GM21528 (cell line): ENCODE data around the gene ZMAT5.

ENCODE experiments used
- ATAC-seq: cut with Tn5 transposase; IDR thresholded peaks from one replicate; pipeline ENCODE4 v1.9.1; 2021; ENCODE audit warnings: mild to moderate bottlenecking, moderate library complexity; ENCODE audit not compliant: unreplicated experiment, low FRiP score

The ZMAT5 gene, protein sequence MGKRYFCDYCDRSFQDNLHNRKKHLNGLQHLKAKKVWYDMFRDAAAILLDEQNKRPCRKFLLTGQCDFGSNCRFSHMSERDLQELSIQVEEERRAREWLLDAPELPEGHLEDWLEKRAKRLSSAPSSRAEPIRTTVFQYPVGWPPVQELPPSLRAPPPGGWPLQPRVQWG

DNA sequence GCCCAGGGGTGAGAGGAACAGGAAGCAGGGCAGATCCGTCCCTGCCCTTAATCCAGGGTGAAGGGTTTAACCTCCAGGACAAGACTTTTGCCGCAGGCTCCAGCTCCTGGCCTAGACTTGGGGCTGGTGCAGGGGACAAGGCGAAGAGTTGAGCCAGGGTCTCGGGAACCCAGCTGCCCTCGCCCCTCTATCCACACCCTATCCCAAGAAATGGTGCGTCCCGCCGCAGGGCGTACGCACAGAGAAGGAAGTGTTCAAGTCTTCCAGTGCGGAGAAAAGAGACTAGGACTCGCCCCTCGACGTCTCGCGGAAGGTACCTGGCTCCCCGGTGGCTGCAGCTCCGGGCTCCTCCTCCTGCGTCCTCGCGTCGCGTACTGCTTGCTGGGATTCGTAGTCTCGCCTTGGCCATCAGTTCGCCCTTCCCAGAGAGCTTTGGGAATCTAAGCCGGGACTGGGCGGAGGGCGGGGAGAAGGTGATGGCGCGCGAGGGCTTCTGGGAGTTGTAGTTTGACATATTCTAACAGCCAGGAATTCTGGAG is at the start of gene ZMAT5:
Gene ZMAT5 (minus strand): TSS at position 376 of the 539 bp plus-strand sequence. CDS start 18,463 bp downstream, outside the sequence.
- ATAC-seq: peak; percentile 84

DNA sequence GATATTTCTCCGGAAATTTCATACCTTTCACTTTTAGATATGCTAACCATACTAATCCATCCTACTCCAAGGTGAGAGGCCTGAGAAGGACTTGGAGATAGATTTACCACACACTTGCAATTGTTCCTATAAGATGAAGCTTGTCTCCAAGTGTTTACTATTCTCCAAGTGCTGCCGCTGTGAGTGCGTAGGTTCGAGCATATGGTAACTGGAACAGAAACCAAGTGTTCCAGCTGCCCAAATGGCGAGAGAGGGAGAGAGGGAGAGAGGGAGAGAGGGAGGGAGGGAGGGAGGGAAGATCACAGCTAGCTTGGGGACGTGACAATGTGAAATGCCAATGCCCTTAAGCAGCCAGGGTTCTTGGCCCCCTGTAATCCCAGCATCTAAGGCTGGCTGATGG is 49.7 kb upstream of the ZMAT5 start:
- ATAC-seq: no peak

GRCh38 chr22:29816128-29816527 is 49.3 kb upstream of the ZMAT5 start:
- ATAC-seq: no peak

DNA sequence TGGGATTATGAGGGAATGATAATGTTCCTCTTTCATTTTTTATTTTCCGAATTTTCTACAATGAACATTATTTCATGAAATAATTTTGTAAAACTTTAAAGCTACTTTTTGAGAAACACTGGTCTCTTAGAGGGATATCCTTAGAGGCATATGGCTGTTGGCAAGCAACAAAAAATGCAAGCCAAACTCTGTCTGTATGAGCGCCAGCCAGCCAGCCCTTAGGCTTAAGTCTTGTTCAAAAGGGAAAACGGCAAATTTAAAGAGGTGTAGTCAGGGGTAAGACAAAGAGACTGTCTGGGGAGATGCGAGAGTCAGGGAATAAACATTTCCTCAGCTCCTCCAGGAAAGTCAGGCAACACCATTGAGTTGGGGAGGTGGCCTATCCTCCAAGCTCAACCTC is 48.8 kb upstream of the ZMAT5 start:
- no peak for ATAC-seq

- ATAC-seq: no peak
These were observed 47.2 kb upstream of the ZMAT5 start for GRCh38 chr22:29814003-29814402.

DNA sequence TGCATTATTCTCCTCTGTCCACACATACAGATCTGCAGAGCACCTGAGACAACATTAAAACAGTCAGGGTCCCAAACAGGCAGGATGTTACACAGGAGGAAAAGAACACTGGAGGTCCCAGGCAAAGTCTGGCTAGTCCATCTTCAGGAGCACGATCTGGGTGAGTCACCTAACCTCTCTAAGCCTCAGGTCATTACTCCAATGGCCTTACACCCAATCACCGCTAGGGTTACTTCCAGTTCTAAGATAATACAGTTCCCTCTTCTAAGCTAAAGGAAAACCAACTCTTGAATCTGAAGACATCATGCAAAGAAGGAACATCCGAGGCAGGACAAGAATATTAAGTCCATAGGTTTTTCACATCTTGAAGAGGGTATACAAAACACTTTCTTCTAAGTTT is 46.8 kb upstream of the ZMAT5 start:
- ATAC-seq: no peak

GRCh38 chr22:29813126-29813525 is 46.3 kb upstream of the ZMAT5 start:
- no peak for ATAC-seq

DNA sequence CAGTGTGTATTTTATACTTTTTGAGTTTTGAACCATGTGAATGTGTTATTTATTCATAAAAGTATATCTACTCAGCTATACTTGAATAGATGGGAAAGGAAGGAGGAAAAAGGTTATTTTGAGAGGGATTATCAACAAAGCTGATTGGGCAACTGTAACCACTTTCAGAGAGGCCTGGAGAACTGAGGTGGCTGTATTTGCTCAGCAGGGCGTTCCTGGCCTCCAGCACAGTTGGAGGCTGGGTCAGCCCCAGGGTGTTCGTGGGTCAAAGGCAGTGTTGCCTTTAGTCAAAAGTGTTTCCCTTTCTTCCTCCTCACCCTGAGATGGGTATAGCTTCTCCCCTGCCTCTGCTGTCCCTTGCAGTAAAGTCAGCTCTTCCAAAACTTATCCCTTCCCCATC is 44.6 kb upstream of the ZMAT5 start:
- no peak for ATAC-seq

DNA sequence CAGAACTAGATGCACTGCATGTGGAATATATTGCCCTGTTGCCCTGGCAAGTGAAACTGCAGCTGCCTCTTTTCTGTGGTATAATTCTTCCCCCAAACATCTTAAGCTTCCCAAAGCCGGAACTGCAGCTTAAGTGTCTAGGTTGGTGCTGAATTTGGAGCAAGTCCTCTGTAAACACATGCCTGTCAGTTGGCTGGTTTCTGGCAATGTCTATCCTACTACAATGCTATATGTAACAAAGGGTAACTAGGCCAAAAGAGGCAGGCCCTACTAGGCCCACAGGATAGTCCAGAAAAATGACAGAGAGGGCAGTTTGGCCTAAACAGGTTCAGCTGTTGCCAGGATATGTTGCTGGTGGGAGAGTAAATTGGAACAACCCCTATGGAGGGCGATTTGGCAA is 43.4 kb upstream of the ZMAT5 start:
- ATAC-seq: no peak

- ATAC-seq: no peak
These were observed 39.4 kb upstream of the ZMAT5 start for GRCh38 chr22:29806196-29806595.

DNA sequence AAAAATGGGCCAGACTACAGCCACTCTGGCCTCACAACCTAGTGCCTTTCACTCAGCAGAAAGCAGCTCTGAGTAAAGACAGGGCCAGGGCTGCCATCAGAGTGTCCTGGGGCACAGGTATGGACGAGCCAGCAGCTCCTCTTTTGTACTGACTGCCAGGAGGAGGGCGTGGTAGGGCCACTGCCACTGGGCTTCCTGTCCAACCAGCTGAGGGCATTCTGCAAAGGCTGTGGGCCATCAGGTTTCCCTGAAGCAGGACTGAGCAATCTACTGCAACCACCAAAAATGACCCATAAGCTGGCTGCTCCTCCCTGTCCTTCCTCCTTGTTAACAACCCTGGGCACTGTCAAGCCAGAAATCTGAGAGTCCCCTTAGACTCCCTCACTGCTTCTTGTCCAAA is 38.2 kb upstream of the ZMAT5 start:
- ATAC-seq: no peak

DNA sequence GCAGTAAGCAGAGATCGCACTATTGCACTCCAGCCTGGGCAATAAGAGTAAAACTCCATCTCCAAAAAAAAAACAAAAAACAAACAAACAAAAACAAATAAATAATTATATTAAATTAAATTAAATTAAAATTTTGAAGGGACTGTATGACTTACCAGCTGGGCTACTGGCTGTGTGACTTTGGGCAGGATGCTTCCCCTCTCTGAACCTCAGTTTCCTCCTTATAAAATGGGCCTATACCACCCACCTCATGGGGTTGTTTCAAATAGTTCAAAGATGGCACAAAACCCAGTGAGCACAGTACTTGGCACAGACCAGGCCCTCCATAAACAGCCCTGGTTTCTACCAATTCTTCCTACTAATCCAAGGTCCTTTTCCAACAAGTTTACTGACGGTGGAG is 36.4 kb upstream of the ZMAT5 start:
- ATAC-seq: no peak

- ATAC-seq: no peak
These were observed 35.0 kb upstream of the ZMAT5 start for GRCh38 chr22:29801796-29802195.

DNA sequence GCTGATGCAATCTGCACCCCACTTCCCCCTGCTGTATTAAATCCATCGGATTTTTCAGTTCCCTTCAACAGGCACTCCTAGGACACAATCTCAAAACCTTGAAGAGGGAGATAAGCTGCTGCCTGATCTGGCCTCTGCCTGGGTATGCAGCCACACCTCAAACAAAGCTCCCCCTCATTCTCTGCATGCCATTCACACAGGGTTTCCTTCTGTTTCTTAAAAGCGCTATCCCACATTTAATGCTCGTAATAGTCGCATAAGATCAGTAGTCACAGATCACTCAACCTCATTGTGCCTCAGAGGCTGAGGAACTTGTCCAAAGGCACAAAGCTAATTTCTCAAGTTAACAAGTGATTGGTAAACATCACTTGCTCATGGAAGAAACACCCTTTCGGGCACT is 34.3 kb upstream of the ZMAT5 start:
- ATAC-seq: no peak

DNA sequence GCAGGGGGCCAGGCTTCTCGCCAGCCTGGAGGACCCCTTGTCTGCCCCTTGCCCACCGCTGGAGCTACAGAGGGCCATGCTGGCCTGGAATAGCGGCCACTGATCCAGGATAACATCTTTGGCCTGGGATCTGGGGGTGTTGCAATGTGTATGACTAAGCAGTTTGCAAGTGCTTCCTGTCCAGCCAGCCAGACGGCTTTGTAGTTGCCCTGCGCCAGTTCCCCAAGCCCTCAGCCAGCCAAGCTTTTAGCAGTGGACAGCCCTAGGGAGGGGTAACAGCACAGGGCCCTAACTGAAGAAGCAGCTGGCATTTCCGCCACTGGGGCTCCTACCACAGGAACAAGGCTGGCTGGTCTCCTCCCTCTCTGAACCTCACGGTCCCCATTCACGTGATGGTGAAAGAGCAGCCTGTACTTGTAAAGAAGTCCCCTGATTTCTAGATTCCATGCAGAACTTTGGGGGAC is 32.4 kb upstream of the ZMAT5 start:
- no peak for ATAC-seq

DNA sequence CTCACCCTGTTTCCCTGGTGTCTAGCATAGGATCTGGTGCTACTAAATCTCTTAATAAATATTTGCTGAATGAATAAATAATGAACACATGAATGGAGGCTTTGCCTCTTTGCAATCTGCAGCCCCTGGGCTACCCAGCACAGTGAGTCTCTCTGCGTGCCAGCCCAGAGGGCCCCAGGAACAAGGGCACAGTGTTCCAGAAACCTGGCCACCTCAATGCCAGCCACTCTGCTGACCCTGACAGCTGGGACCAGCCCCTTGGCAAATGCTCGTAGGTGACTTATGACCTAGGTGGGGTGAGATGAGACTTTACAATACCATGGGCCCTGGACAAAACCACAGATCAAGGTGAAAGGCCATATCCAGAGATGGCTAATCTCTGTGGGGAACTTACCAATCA is 32.0 kb upstream of the ZMAT5 start:
- no peak for ATAC-seq

DNA sequence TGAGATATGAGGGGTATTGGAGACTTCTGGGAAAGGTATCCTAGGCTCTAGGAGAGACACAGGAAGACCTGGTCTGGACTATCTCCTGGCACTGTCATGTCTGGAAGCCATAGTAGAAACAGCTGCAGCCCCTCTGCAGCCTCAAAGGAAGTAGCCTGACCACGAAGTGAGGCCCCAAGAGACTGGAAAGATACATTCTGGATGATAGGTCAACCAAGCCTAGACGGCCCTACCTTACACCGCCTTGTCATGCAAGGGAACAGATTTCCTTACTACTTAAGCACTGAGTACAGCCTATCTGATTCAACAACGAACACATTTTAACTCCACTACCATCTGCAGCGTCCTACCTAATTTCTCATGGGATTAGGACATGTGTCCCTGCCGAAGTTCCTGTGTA is 31.5 kb upstream of the ZMAT5 start:
- no peak for ATAC-seq

DNA sequence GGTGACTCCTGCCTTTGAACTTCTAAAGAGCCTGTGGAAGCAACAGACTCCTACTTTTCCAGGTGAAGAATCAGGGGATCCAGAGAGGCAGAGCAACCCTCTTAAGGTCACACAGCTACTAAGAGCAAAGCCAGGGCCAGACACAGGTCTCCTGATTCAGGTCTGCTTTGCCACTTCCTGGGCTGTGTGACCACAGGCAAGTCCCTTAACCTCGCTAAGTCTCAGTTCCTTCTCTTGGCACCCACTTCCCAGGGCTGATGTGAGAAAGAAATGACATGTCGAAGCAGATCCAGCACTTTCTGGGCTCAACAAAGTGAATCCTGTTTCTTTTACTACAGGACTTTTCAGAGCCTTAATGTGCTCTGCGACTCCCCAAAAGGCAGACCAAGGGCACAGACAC is 30.5 kb upstream of the ZMAT5 start:
- ATAC-seq: no peak

DNA sequence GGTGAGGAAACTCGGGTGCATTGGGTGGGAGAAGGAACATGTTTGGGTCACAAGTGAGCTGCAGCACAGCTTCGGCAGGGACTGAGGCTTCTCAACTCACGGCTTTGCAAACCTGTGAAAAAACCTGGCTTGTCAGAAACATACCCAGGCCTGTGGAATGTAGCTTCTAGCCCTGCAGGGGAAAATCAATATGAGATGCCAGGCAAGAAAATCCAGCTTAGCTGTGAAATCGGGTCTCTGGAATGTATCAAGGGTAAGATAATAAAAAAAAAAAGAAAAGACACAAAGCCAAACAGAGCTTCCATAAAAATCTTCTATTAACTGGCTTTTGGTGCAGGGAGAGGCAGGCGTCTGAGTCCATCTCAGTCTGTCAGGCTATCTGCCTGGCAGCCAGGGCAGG is 28.9 kb upstream of the ZMAT5 start:
- ATAC-seq: no peak

DNA sequence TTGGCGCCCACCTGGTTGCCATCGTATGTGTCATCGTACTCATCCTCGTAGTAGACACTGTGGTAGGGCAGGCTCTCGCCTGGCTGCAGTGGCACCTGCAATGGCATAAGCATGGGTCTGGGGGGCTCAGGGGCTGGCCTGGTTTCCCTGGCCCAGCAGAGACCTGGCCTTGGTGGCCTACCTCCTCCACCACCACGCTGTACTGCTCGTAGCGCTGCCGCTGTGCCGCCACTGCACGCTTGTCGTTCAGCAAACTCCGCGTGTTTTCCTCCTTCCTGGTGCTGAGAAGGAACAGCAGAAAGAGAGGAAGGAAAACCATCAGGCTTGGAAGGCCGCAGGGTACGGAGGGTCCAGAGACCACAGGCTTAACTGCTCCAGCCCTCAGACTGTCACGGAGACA is 26.6 kb upstream of the ZMAT5 start:
- no peak for ATAC-seq

DNA sequence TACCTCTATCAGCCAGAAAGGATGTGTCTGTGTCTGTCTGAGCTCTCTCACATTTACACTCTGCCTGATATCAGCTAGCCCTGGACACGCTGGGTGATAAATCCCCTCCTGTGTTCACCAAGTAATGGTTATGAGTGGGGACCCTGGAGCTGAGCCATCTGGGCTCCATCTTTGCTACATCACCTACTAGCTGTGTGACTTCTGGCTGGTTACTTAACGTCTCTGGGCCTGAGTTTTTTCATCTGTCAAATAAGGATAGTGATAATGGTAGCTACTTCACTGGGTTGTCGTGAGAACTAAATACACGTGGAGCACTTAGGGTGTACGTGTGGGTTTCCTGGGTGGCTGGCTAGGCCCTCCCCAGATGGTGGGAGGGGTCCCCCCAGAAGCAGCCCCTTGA is 23.3 kb upstream of the ZMAT5 start:
- ATAC-seq: no peak

GRCh38 chr22:29788339-29789279 is 21.8 kb upstream of the ZMAT5 start:
- no peak for ATAC-seq
